Measurements from ENCODE around the gene FAM204A.

The FAM204A gene

GRCh38 chr10:118330295-118331076 is 11.6 kb downstream of the FAM204A start:
- DNase-seq: no peak

DNA sequence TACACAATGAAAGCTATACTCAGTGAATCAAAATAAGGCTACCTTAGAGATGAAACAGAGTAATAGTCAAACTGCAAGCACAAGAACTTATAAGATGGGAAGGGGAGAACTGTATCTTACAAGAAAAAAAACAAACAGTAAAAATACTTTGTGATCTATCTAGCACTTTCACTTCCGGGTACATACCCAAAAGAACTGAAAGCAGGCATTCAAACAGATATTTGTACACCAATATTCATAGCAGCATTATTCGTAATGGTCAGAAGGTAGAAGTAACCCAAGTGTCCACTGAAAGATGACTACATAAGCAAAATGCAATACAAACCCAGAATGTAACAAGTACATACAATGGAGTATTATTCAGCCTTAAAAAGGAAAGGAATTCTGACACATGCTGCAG is 18.0 kb downstream of the FAM204A start:
- DNase-seq: no peak

GRCh38 chr10:118321724-118322575 is 20.2 kb downstream of the FAM204A start:
- DNase-seq: no peak

- peak; percentile 56 for DNase-seq
Measured at GRCh38 chr10:118315629-118316028, 26.5 kb downstream of the FAM204A start.

GRCh38 chr10:118314882-118315281 is 27.2 kb downstream of the FAM204A start:
- DNase-seq: no peak

DNA sequence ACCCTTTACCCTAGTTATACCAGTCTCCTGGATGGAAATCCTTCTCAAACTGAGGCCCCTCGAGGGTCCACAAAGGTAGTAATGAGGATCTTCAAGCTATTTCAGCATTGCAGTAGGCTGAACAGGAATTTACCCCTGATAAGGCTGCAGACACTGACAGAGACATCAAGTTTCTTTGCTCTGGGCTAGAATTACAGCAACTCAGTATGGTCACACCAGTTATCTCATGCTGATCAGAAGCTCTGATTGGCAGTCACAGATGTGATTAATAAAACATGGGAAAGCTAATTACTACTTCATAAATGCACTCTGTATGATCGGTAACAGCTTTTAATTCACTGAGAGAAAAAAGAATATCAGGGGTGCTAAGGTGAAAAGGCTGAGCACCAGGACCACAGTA is 30.6 kb downstream of the FAM204A start:
- DNase-seq: no peak

DNA sequence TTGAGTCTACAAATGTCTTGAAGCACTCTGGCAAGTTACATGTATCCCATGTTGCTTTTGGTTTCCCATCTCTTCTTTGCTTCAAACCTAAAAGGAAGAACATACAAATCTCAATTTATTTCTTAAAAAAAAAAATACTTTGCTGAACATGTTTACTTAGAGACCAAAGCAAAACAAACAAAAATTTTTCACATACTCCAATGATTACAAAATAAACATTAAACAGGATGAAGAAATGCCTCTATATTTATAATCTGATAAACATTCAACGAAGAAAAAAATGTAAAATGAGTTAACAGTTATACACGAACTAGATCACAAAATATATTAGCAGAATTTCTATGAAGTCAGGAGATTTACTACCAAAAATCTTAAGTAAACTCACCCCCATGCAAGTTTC is 31.3 kb downstream of the FAM204A start:
- no peak for DNase-seq

GRCh38 chr10:118309911-118310310 is 32.2 kb downstream of the FAM204A start:
- DNase-seq: no peak

DNA sequence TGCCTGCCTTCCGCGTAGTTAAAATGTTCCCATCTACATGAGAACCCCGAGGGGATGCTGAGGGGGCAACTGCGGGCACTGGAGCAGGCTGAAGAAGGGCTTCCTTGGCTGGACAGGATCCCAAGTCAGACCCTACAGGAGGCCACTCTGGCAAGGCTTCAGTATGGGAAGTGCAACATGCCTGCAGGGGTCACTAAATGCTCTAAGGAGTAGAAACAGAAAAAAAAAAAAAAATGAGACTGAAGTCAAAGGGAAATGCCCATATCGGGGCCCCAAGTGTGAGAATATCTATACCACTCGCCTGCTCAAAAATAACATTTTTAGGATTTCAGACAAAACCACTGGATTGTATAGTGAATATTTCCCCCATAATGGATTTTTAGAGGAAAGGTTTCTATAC is 33.5 kb downstream of the FAM204A start:
- DNase-seq: no peak

- DNase-seq: no peak
Measured at GRCh38 chr10:118307859-118308258, 34.3 kb downstream of the FAM204A start.

GRCh38 chr10:118307220-118307619 is 34.9 kb downstream of the FAM204A start:
- DNase-seq: peak; percentile 24

- no peak for DNase-seq
Measured at GRCh38 chr10:118305730-118306129, 36.4 kb downstream of the FAM204A start.

DNA sequence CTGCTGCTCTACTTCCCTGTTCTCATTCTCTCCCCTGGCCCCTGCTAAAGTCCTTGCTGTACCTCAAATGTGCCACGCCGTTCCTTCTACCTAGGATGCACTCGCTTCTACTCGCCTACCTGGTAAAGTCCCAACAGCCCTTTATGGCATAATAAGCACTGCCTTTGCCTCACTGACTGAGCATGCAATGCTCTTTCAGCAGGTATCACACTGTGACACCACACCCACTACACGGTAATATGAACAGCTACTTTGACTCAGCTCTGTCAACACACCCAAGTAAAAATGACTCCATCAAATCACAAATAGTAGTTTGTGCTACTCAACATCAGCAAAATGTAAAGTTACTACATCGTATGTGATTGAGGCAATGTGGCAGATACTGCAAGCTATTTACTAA is 37.6 kb downstream of the FAM204A start:
- DNase-seq: no peak

- DNase-seq: no peak
Measured at GRCh38 chr10:118301211-118301610, 40.9 kb downstream of the FAM204A start.

GRCh38 chr10:118300320-118300719 is 41.8 kb downstream of the FAM204A start:
- DNase-seq: no peak

GRCh38 chr10:118298787-118299186 is 43.3 kb downstream of the FAM204A start:
- DNase-seq: no peak

- no peak for DNase-seq
Measured at GRCh38 chr10:118291122-118291521, 51.0 kb downstream of the FAM204A start.

DNA sequence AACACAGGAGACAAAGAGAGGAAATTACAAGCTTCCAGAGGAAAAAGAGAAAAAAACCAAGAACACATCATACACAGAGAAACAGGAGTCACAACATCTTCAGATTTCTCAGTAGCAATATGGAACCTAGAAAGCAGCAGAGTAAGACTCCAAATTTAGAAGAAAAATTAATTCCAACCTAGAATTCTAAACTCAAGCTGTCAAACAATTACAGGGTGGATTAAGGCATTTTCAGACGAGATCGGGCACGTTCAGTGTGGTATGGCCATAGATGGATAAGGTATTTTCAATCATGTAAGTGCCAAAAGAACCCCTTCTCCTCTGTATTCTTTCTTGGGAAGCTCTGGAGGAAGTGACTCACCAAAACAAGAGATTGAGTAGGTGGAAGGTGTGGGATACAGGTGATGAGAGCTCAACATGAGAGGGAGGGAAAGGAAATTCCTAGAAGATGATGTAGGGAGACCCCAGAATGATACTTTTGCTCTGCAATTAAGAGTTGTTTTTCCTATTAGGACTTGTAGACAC is 51.6 kb downstream of the FAM204A start:
- DNase-seq: no peak

DNA sequence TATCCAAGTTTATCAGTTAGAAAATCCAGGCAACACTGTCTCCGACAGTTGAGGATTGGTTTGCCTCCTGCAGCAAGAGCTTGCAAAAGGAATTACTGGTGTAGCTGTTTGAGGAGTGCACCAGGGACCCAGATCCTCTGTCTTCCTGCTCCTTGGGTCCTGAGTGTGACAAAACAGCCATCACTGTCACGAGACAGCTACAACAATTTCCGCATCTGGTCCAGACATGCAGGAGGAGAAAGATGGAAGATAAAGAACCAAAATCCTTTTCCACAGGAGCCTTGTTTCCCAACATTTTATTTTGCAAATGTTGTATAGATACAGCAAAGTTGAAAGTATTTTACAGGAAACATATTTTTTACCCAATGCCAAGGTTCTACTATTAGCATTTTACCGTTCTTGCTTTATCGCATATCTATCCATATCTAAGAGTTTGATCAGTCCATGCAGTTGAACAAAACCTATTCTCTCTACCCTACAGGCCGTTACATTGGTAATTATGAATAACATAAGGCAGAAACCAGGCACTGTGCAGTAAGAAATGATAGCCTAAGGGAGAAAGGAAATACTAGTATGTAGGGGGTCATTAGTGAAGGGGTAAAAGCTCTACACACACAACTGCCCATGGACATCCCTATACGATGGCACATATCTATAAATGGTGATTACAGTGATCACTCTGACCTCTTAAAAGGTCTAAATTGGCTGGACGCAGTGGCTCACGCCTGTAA is 54.9 kb downstream of the FAM204A start:
- no peak for DNase-seq

DNA sequence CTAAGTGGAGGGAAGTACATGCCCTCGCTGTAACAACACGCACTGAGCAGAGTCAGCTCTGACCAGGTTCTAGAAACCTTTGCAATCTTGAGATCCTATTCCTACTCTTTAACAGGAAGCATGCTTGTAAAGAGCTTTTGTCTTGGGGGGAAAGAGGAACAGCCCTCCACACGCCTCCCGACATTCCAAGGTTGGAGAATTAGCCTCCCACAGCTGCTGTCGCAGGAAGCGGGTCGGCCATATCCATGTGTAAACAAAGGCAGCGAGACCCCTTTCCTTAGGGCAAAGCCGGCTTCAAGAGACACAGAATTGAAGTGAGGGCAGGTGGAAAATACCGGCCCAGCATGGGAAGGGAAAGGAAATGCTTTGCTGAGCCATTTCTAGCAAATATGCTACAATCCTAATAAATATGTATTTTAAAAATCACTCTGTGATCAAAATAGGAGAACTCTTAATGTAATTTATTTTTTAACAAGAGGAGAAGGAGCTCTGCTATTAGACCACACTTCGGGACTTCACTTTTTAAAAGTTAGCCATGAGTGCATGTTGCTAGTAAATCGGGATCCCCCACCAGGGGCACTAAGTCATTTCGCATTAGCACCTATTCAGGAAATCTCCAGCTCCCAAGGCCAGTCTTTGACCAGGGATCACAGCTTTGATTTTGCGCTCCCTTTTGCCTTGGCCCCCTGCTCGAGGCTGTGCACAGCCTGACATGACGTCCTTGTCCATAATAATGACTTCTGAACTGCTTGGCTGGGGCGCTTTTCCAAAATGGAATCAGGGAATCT is 55.9 kb downstream of the FAM204A start:
- no peak for DNase-seq

- DNase-seq: no peak
Measured at GRCh38 chr10:118282670-118283069, 59.5 kb downstream of the FAM204A start.

- no peak for DNase-seq
Measured at GRCh38 chr10:118278649-118279048, 63.5 kb downstream of the FAM204A start.

All from eye (tissue), 1 donor.